Parathyroid adenoma (tissue), 2 donors: ENCODE data around the gene RIMS3.

Experiments used
- H2AFZ ChIP-seq: fragments of 300-600 bp; sonication (generic); one replicate; pipeline ENCODE4 v1.7.0; 2017; ENCODE audit warnings: antibody characterized with exemption, mild to moderate bottlenecking
- H3K27ac ChIP-seq: fragments of 300-600 bp; sonication (generic); one replicate; pipeline ENCODE4 v1.7.0; 2017
- H3K27me3 ChIP-seq: fragments of 300-600 bp; sonication (generic); one replicate; pipeline ENCODE4 v1.7.0; 2017; ENCODE audit warnings: low read length; ENCODE audit not compliant: control insufficient read depth, insufficient read depth
- H3K36me3 ChIP-seq: fragments of 300-600 bp; sonication (generic); one replicate; pipeline ENCODE4 v1.7.0; 2017; ENCODE audit warnings: low read length; ENCODE audit not compliant: control insufficient read depth, insufficient read depth
- H3K4me1 ChIP-seq: fragments of 300-600 bp; sonication (generic); one replicate; pipeline ENCODE4 v1.7.0; 2017; ENCODE audit warnings: control low read depth
- H3K4me2 ChIP-seq: fragments of 300-600 bp; sonication (generic); one replicate; pipeline ENCODE4 v1.7.0; 2017; ENCODE audit warnings: low read length
- H3K4me3 ChIP-seq: fragments of 300-600 bp; sonication (generic); one replicate; pipeline ENCODE4 v1.7.0; 2017; ENCODE audit warnings: low read depth, low read length
- H3K79me2 ChIP-seq: fragments of 300-600 bp; sonication (generic); one replicate; pipeline ENCODE4 v1.7.0; 2017; ENCODE audit warnings: control low read depth
- H3K9ac ChIP-seq: fragments of 300-600 bp; sonication (generic); one replicate; pipeline ENCODE4 v1.7.0; 2017; ENCODE audit warnings: mild to moderate bottlenecking
- H3K9me3 ChIP-seq: fragments of 300-600 bp; sonication (generic); one replicate; pipeline ENCODE4 v1.7.0; 2017; ENCODE audit warnings: low read length; ENCODE audit not compliant: control insufficient read depth
- CTCF ChIP-seq: fragments of 300-600 bp; sonication (generic); IDR thresholded peaks from one replicate; pipeline ENCODE4 v1.7.0; 2017; ENCODE audit warnings: antibody characterized with exemption, mild to moderate bottlenecking
- donor health status: primary hyperparathyroidism.

The RIMS3 gene

GRCh38 chr1:40625476-40626382 lies 39.8 kb downstream of the RIMS3 start:
- Histone ChIP-seq H3K4me1 (no peaks in the 10 kb centered on the region), H3K9ac (no peak overlapping the region), H3K27me3 (no peaks in the 10 kb centered on the region), H3K4me2 (no peak overlapping the region), H3K36me3 (no peaks in the 10 kb centered on the region), H3K4me3 (no peak overlapping the region), H2AFZ (no peak overlapping the region), H3K79me2 (no peaks in the 10 kb centered on the region), H3K9me3 (no peaks in the 10 kb centered on the region), H3K27ac (no peak overlapping the region)
- no peak for TF ChIP-seq CTCF

- H3K4me2 ChIP-seq: no peak overlapping the region
- H2AFZ ChIP-seq: no peak overlapping the region
- no peaks in the 10 kb centered on the region for H3K36me3 ChIP-seq
- no peak overlapping the region for H3K9ac ChIP-seq
- no peaks in the 10 kb centered on the region for H3K9me3 ChIP-seq
- no peak overlapping the region for H3K27ac ChIP-seq
- H3K4me1 ChIP-seq: no peaks in the 10 kb centered on the region
- H3K79me2 ChIP-seq: no peaks in the 10 kb centered on the region
- TF ChIP-seq CTCF: no peak
- H3K4me3 ChIP-seq: no peak overlapping the region
- H3K27me3 ChIP-seq: no peaks in the 10 kb centered on the region
Observed at GRCh38 chr1:40625076-40625475, 40.4 kb downstream of the RIMS3 start.

- Histone ChIP-seq H3K9ac (no peak overlapping the region), H3K36me3 (no peaks in the 10 kb centered on the region), H3K9me3 (no peaks in the 10 kb centered on the region), H2AFZ (no peak overlapping the region), H3K4me3 (no peak overlapping the region), H3K4me2 (no peak overlapping the region), H3K27ac (no peak overlapping the region), H3K27me3 (no peaks in the 10 kb centered on the region), H3K4me1 (no peaks in the 10 kb centered on the region), H3K79me2 (no peaks in the 10 kb centered on the region)
- no peak for TF ChIP-seq CTCF
Observed at GRCh38 chr1:40622936-40623629, 42.4 kb downstream of the RIMS3 start.

- Histone ChIP-seq H3K4me3 (no peak overlapping the region), H3K27ac (no peak overlapping the region), H3K4me1 (no peaks in the 10 kb centered on the region), H3K9me3 (no peaks in the 10 kb centered on the region), H3K27me3 (no peaks in the 10 kb centered on the region), H3K79me2 (no peaks in the 10 kb centered on the region), H3K4me2 (no peak overlapping the region), H2AFZ (no peak overlapping the region), H3K36me3 (no peaks in the 10 kb centered on the region), H3K9ac (no peak overlapping the region)
- TF ChIP-seq CTCF: no peak
Observed at GRCh38 chr1:40621821-40622450, 43.5 kb downstream of the RIMS3 start.
